H9 (cell line): Measurements from ENCODE around the gene HEYL. TPM values are rescaled to one million over a fixed set of nuclear protein-coding genes. Genes with fewer than 3 reads are reported as not detected.

Experiments
- DNase-seq: peaks from one replicate; pipeline ENCODE4 v3.0.0-alpha.2; 2017
- H2AFZ ChIP-seq: one replicate; pipeline ENCODE4 v1.6.1; 2013; ENCODE audit warnings: mild to moderate bottlenecking, low read length, control low read depth, moderate library complexity
- H2AK5ac ChIP-seq: 2 replicates; pipeline ENCODE4 v1.6.1; 2013; ENCODE audit warnings: low read length, control low read depth, mixed read lengths; ENCODE audit not compliant: insufficient read length
- H2BK120ac ChIP-seq: one replicate; pipeline ENCODE4 v1.6.1; 2013; ENCODE audit warnings: low read depth, mild to moderate bottlenecking, low read length, control low read depth, inconsistent platforms; ENCODE audit not compliant: poor library complexity, severe bottlenecking
- H2BK12ac ChIP-seq: 2 replicates; pipeline ENCODE4 v1.6.1; 2013; ENCODE audit warnings: low read length, control low read depth, mixed read lengths, low read depth; ENCODE audit not compliant: insufficient read length
- H2BK15ac ChIP-seq: 2 replicates; pipeline ENCODE4 v1.6.1; 2013; ENCODE audit warnings: low read depth, low read length, control low read depth
- H2BK20ac ChIP-seq: one replicate; pipeline ENCODE4 v1.6.1; 2013; ENCODE audit warnings: low read depth, mild to moderate bottlenecking, low read length, control low read depth, inconsistent platforms; ENCODE audit not compliant: poor library complexity, severe bottlenecking
- H2BK5ac ChIP-seq: 2 replicates; pipeline ENCODE4 v1.6.1; 2013; ENCODE audit warnings: low read length, control low read depth, mixed read lengths; ENCODE audit not compliant: insufficient read length
- H3K14ac ChIP-seq: 2 replicates; pipeline ENCODE4 v1.6.1; 2013; ENCODE audit warnings: low read length, control low read depth; ENCODE audit not compliant: insufficient read depth
- H3K18ac ChIP-seq: 2 replicates; pipeline ENCODE4 v1.6.1; 2013; ENCODE audit warnings: low read depth, mild to moderate bottlenecking, mixed read lengths, low read length, control low read depth; ENCODE audit not compliant: insufficient read length
- H3K23ac ChIP-seq: 2 replicates; pipeline ENCODE4 v1.6.1; 2013; ENCODE audit warnings: low read length, control low read depth, mixed read lengths, low read depth; ENCODE audit not compliant: insufficient read length
- H3K23me2 ChIP-seq: 2 replicates; pipeline ENCODE4 v1.6.1; 2013; ENCODE audit warnings: low read depth, mild to moderate bottlenecking, mixed read lengths, low read length, control low read depth; ENCODE audit not compliant: insufficient read length, poor library complexity, severe bottlenecking
- H3K27ac ChIP-seq: 2 replicates; pipeline ENCODE4 v1.5.1; 2013; ENCODE audit warnings: low read length, control low read depth, mixed read lengths, low read depth; ENCODE audit not compliant: insufficient read length
- H3K27me3 ChIP-seq: 2 replicates; pipeline ENCODE4 v1.6.1; 2013; ENCODE audit warnings: low read length, control low read depth, inconsistent platforms; ENCODE audit not compliant: insufficient read depth
- H3K4ac ChIP-seq: 2 replicates; pipeline ENCODE4 v1.6.1; 2013; ENCODE audit warnings: low read depth, mild to moderate bottlenecking, control low read depth, inconsistent platforms, low read length, moderate library complexity
- H3K4me1 ChIP-seq: 2 replicates; pipeline ENCODE4 v1.6.1; 2013; ENCODE audit warnings: low read length, control low read depth, inconsistent platforms; ENCODE audit not compliant: insufficient read depth
- H3K4me2 ChIP-seq: 2 replicates; pipeline ENCODE4 v1.6.1; 2013; ENCODE audit warnings: low read length, control low read depth, mixed read lengths; ENCODE audit not compliant: insufficient read length, insufficient read depth
- H3K56ac ChIP-seq: 2 replicates; pipeline ENCODE4 v1.6.1; 2013; ENCODE audit warnings: low read depth, mild to moderate bottlenecking, mixed read lengths, low read length, control low read depth; ENCODE audit not compliant: insufficient read length
- H3K79me1 ChIP-seq: 2 replicates; pipeline ENCODE4 v1.6.1; 2013; ENCODE audit warnings: low read depth, mild to moderate bottlenecking, moderate library complexity, low read length, control low read depth, inconsistent platforms; ENCODE audit not compliant: insufficient read depth, poor library complexity, severe bottlenecking
- H3K79me2 ChIP-seq: 2 replicates; pipeline ENCODE4 v1.6.1; 2013; ENCODE audit warnings: low read length, control low read depth, inconsistent platforms; ENCODE audit not compliant: insufficient read depth
- H3K9ac ChIP-seq: 2 replicates; pipeline ENCODE4 v1.6.1; 2013; ENCODE audit warnings: low read length, control low read depth, mixed read lengths; ENCODE audit not compliant: insufficient read length; ENCODE audit errors: extremely low read depth
- H3K9me3 ChIP-seq: one replicate; pipeline ENCODE4 v1.6.1; 2013; ENCODE audit warnings: low read depth, low read length, inconsistent platforms; ENCODE audit not compliant: control insufficient read depth
- H3T11ph ChIP-seq: one replicate; pipeline ENCODE4 v1.6.1; 2013; ENCODE audit warnings: mild to moderate bottlenecking, low read length, control low read depth, inconsistent platforms
- H4K20me1 ChIP-seq: one replicate; pipeline ENCODE4 v1.6.1; 2013; ENCODE audit not compliant: control insufficient read depth, insufficient read length, insufficient read depth
- H4K5ac ChIP-seq: 2 replicates; pipeline ENCODE4 v1.6.1; 2013; ENCODE audit warnings: low read depth, mild to moderate bottlenecking, mixed read lengths, low read length, control low read depth; ENCODE audit not compliant: insufficient read length
- H4K8ac ChIP-seq: replicated peaks from 2 replicates; pipeline ENCODE4 v1.6.1; 2013; ENCODE audit warnings: low read length, control low read depth, mixed read lengths, low read depth; ENCODE audit not compliant: insufficient read length
- H4K91ac ChIP-seq: 2 replicates; pipeline ENCODE4 v1.6.1; 2013; ENCODE audit warnings: low read depth, mild to moderate bottlenecking, moderate library complexity, mixed read lengths, low read length, control low read depth; ENCODE audit not compliant: insufficient read length
- H3K27ac Mint-ChIP-seq, 3 experiments: 2 replicates in 2 of 3; 3 replicates in 1 of 3; pipeline ENCODE4 v1.8.0; 2020 to 2021; ENCODE audit warnings: mixed read lengths in 3 of 3, mild to moderate bottlenecking in 1 of 3, moderate library complexity in 1 of 3
- H3K27me3 Mint-ChIP-seq: 2 replicates; pipeline ENCODE4 v1.8.0; 2021; ENCODE audit warnings: low read depth, mild to moderate bottlenecking, moderate library complexity, mixed read lengths
- H3K36me3 Mint-ChIP-seq, 3 experiments: 2 replicates in 2 of 3; 3 replicates in 1 of 3; pipeline ENCODE4 v1.8.0; 2020 to 2021; ENCODE audit warnings: low read depth in 3 of 3, mixed read lengths in 3 of 3; ENCODE audit not compliant: insufficient read depth in 1 of 3
- H3K4me1 Mint-ChIP-seq, 2 experiments: 2 replicates each; pipeline ENCODE4 v1.8.0; 2020; ENCODE audit warnings: mixed read lengths in 2 of 2
- H3K4me3 Mint-ChIP-seq, 2 experiments: 2 replicates in 1 of 2; 3 replicates in 1 of 2; pipeline ENCODE4 v1.8.0; 2020 to 2021; ENCODE audit warnings: mild to moderate bottlenecking in 2 of 2, mixed read lengths in 2 of 2, moderate library complexity in 1 of 2
- H3K9me3 Mint-ChIP-seq, 2 experiments: 2 replicates in 1 of 2; 3 replicates in 1 of 2; pipeline ENCODE4 v1.8.0; 2020; ENCODE audit warnings: mild to moderate bottlenecking in 2 of 2, mixed read lengths in 2 of 2, moderate library complexity in 1 of 2
- CTCF ChIP-seq: fragments of 200-600 bp; sonication (generic); conservative IDR thresholded peaks from 3 replicates; pipeline ENCODE4 v1.8.0; 2021; ENCODE audit warnings: antibody characterized with exemption, mild to moderate bottlenecking
- WGBS: extraction: QIAGEN DNeasy Blood & Tissue Kit; methylation state at CpG from one replicate; pipeline ENCODE4 v1.1.7; 2013; ENCODE audit warnings: missing lambda C conversion rate, low lambda C conversion rate, mixed read lengths; ENCODE audit not compliant: insufficient read length; ENCODE audit errors: extremely low coverage; 5-methylcytosine and 5-hydroxymethylcytosine counted together
- total RNA-seq: library from RNA; stranded (reverse); gene quantifications from 2 replicates; pipeline ENCODE4 v1.2.1, GENCODE V29; 2021

HEYL gene
- total RNA-seq, 1 experiment from 2014 or later: 1.9 TPM

- Histone ChIP-seq H2BK20ac (no peak overlapping the region), H2BK12ac (no peak overlapping the region), H3K4me2 (no peak overlapping the region), H3K4ac (no peak overlapping the region), H2BK15ac (no peak overlapping the region), H2BK120ac (no peak overlapping the region), H3K79me2 (no peaks in the 10 kb centered on the region), H2AK5ac (no peak overlapping the region), H3K4me1 (no peaks in the 10 kb centered on the region), H2AFZ (no peak overlapping the region), H3K9me3 (no peaks in the 10 kb centered on the region), H2BK5ac (no peak overlapping the region), H3T11ph (no peak overlapping the region), H3K79me1 (no peaks in the 10 kb centered on the region), H3K23me2 (no peaks in the 10 kb centered on the region), H4K91ac (no peak overlapping the region), H4K8ac (no peak overlapping the region), H3K14ac (no peak overlapping the region), H3K23ac (no peak overlapping the region), H3K9ac (no peak overlapping the region), H3K27ac (no peak overlapping the region), H4K20me1 (no peaks in the 10 kb centered on the region), H3K56ac (no peak overlapping the region), H4K5ac (no peak overlapping the region), H3K18ac (no peak overlapping the region), H3K27me3 (no peaks in the 10 kb centered on the region; the same call in 1 of the 2 replicates)
- peaks cover 82% of the 10 kb centered on the region for H3K27me3 Mint-ChIP-seq
- no peaks in the 10 kb centered on the region for H3K36me3 Mint-ChIP-seq
- no peaks in the 10 kb centered on the region for H3K9me3 Mint-ChIP-seq
- H3K27ac Mint-ChIP-seq: peak overlapping the region in 1 of 3 experiments; percentile 17; a peak in 2 of 7 replicates
- no peak for TF ChIP-seq CTCF
- peaks cover 5 to 17% of the 10 kb centered on the region in 2 experiments; a peak in 3 of 4 replicates for H3K4me1 Mint-ChIP-seq
- peak overlapping the region in 1 of 2 experiments; percentile 36; a peak in 1 of 5 replicates for H3K4me3 Mint-ChIP-seq
- no CpG with 5 or more reads among the region's 3 CpGs for WGBS
- no peak for DNase-seq
Observed at GRCh38 chr1:39647247-39647646, 7.8 kb upstream of the HEYL start.
